ENCODE measurements around the gene HOXC10. TPM values are rescaled to one million over a fixed set of nuclear protein-coding genes. Genes with fewer than 3 reads are reported as not detected.

The HOXC10 gene
- total RNA-seq, 1 donor from 2014 or later: 1.8 TPM

DNA sequence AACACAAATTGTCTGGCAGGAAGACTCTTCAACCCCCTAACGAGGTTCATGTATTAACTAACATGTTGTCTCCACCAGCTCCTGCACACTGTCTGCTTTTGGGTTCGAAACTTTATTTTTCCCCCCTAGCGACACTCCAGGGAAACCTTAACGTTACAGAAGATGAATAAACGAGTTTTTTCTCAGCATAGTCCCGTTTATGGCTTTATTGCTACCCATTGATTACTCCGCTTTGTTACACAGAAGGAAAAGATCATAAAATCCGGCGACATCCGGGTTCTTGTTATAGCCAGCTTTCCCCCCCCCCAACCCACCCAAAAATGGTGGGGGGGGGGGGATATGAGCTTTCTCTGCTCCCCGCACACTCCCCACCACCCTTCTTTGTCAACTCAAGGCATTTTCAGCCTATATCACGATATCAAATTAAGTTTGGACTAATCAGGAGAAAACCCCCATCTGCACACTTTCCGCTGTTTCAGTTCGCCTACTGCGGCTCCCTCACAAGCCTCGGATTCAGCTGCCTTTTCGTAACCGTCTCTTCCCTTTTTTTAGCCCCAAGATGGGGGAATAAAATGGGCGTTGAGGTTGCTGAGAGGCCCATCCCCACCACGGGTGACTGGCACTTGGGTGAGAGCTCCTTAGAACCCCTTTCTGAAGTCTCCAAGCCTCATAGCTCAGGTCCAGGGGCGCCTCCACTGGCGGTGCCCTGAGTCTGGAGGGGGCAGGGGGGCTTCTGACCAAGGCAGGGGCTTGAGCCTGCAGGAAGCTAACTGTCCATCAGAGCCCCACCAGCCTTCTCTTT, 41.9 kb downstream of the HOXC10 start:
- H3K27me3 Mint-ChIP-seq (ENCODE audit: low read depth): peaks cover 100% of the 10 kb centered on the region
- DNase-seq (ENCODE audit: low read depth, low spot score): no peak
- peaks cover 8% of the 10 kb centered on the region for H3K4me1 Mint-ChIP-seq
- H3K4me3 Mint-ChIP-seq: peak overlapping the region; percentile 75
- no peak overlapping the region for H3K27ac Mint-ChIP-seq (ENCODE audit: unreplicated experiment)
- TF ChIP-seq, protein P1, sequence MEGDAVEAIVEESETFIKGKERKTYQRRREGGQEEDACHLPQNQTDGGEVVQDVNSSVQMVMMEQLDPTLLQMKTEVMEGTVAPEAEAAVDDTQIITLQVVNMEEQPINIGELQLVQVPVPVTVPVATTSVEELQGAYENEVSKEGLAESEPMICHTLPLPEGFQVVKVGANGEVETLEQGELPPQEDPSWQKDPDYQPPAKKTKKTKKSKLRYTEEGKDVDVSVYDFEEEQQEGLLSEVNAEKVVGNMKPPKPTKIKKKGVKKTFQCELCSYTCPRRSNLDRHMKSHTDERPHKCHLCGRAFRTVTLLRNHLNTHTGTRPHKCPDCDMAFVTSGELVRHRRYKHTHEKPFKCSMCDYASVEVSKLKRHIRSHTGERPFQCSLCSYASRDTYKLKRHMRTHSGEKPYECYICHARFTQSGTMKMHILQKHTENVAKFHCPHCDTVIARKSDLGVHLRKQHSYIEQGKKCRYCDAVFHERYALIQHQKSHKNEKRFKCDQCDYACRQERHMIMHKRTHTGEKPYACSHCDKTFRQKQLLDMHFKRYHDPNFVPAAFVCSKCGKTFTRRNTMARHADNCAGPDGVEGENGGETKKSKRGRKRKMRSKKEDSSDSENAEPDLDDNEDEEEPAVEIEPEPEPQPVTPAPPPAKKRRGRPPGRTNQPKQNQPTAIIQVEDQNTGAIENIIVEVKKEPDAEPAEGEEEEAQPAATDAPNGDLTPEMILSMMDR (conservative IDR thresholded peaks at IDR 0.05): no peak
- H3K36me3 Mint-ChIP-seq (ENCODE audit: low read depth): peaks cover 3% of the 10 kb centered on the region
- no peaks in the 10 kb centered on the region for H3K9me3 Mint-ChIP-seq

DNA sequence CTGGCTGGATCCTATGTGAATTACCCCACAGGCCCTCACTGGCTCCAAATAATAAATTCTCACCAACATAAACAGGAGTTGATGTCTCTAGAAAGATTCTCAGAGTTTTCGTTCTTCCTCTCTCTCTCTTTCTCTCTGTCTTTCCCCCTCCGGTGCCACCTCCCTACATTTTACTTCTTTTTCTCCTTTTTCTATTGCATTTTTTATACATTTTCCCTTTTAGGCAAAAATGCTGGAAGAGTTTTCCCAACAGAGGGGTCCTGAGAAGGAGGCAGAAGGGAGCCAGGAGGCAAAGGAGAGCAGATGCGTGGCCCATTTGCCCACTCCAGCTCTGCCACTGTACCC, 42.5 kb downstream of the HOXC10 start:
- H3K4me1 Mint-ChIP-seq: peaks cover 8% of the 10 kb centered on the region
- no peak for DNase-seq (ENCODE audit: low read depth, low spot score)
- no peaks in the 10 kb centered on the region for H3K9me3 Mint-ChIP-seq
- peaks cover 100% of the 10 kb centered on the region for H3K27me3 Mint-ChIP-seq (ENCODE audit: low read depth)
- H3K4me3 Mint-ChIP-seq: peak overlapping the region; percentile 75
- TF ChIP-seq, protein P1 (conservative IDR thresholded peaks at IDR 0.05): no peak
- H3K36me3 Mint-ChIP-seq (ENCODE audit: low read depth): peaks cover 3% of the 10 kb centered on the region
- H3K27ac Mint-ChIP-seq (ENCODE audit: unreplicated experiment): no peak overlapping the region

DNA sequence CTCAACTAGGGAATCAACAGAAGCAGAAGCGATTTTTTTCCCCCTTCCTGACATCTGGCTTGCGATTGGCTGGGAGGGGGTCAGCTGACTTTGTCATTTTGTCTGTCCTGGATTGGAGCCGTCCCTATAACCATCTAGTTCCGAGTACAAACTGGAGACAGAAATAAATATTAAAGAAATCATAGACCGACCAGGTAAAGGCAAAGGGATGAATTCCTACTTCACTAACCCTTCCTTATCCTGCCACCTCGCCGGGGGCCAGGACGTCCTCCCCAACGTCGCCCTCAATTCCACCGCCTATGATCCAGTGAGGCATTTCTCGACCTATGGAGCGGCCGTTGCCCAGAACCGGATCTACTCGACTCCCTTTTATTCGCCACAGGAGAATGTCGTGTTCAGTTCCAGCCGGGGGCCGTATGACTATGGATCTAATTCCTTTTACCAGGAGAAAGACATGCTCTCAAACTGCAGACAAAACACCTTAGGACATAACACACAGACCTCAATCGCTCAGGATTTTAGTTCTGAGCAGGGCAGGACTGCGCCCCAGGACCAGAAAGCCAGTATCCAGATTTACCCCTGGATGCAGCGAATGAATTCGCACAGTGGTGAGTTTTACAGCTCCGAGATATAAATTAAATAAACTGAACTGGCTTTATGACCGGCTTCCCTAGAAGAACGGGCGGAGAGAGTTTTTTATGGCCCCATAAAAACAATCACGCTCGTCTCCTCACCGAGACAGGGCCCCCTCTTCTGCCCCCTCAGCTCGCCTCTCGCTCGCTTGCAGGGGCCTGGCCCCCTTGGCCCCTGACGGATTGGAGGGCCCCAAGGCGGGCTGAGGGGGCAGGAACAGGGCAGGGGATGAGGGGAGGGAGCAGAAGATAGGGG, 43.6 kb downstream of the HOXC10 start, which contains the start of gene HOXC6:
Gene HOXC6 (plus strand): TSS at position 127 of the 888 bp plus-strand sequence. CDS start 82 bp downstream, at position 209.
- H3K27me3 Mint-ChIP-seq (ENCODE audit: low read depth): peaks cover 100% of the 10 kb centered on the region

DNA sequence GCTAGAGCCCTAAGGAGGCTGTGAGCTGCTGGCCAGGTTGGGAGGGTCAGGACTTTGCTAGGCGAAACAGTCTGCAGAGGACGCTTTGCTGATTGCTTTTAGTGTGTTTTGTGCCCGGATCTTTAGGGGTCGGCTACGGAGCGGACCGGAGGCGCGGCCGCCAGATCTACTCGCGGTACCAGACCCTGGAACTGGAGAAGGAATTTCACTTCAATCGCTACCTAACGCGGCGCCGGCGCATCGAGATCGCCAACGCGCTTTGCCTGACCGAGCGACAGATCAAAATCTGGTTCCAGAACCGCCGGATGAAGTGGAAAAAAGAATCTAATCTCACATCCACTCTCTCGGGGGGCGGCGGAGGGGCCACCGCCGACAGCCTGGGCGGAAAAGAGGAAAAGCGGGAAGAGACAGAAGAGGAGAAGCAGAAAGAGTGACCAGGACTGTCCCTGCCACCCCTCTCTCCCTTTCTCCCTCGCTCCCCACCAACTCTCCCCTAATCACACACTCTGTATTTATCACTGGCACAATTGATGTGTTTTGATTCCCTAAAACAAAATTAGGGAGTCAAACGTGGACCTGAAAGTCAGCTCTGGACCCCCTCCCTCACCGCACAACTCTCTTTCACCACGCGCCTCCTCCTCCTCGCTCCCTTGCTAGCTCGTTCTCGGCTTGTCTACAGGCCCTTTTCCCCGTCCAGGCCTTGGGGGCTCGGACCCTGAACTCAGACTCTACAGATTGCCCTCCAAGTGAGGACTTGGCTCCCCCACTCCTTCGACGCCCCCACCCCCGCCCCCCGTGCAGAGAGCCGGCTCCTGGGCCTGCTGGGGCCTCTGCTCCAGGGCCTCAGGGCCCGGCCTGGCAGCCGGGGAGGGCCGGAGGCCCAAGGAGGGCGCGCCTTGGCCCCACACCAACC, 44.8 kb downstream of the HOXC10 start:
- Mint-ChIP-seq H3K4me1 (peaks cover 4% of the 10 kb centered on the region), H3K27me3 (ENCODE audit: low read depth) (peaks cover 97% of the 10 kb centered on the region), H3K4me3 (peak overlapping the region; percentile 78), H3K27ac (ENCODE audit: unreplicated experiment) (peak overlapping the region; percentile 97), H3K36me3 (ENCODE audit: low read depth) (peaks cover 3% of the 10 kb centered on the region), H3K9me3 (no peaks in the 10 kb centered on the region)
- TF ChIP-seq, protein P1 (conservative IDR thresholded peaks at IDR 0.05): no peak
- no peak for DNase-seq (ENCODE audit: low read depth, low spot score)

More for the DNA sequence above, 43.6 kb downstream of the HOXC10 start, which contains the start of gene HOXC6:
- Mint-ChIP-seq H3K27ac (ENCODE audit: unreplicated experiment) (peak within 1 kb of the TSS; percentile 15), H3K4me3 (peak within 1 kb of the TSS; percentile 86), H3K36me3 (ENCODE audit: low read depth) (peaks cover 3% of the 10 kb centered on the region), H3K4me1 (peaks cover 4% of the 10 kb centered on the region), H3K9me3 (no peaks in the 10 kb centered on the region)
- TF ChIP-seq, protein P1 (conservative IDR thresholded peaks at IDR 0.05): no peak
- no peak for DNase-seq (ENCODE audit: low read depth, low spot score)

DNA sequence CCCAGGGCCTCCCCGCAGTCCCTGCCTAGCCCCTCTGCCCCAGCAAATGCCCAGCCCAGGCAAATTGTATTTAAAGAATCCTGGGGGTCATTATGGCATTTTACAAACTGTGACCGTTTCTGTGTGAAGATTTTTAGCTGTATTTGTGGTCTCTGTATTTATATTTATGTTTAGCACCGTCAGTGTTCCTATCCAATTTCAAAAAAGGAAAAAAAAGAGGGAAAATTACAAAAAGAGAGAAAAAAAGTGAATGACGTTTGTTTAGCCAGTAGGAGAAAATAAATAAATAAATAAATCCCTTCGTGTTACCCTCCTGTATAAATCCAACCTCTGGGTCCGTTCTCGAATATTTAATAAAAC, 45.5 kb downstream of the HOXC10 start:
- H3K9me3 Mint-ChIP-seq: no peaks in the 10 kb centered on the region
- TF ChIP-seq, protein P1 (conservative IDR thresholded peaks at IDR 0.05): no peak
- H3K27ac Mint-ChIP-seq (ENCODE audit: unreplicated experiment): no peak overlapping the region
- peaks cover 97% of the 10 kb centered on the region for H3K27me3 Mint-ChIP-seq (ENCODE audit: low read depth)
- H3K4me1 Mint-ChIP-seq: peaks cover 4% of the 10 kb centered on the region
- peak overlapping the region; percentile 66 for H3K4me3 Mint-ChIP-seq
- DNase-seq (ENCODE audit: low read depth, low spot score): no peak
- H3K36me3 Mint-ChIP-seq (ENCODE audit: low read depth): peaks cover 3% of the 10 kb centered on the region

Measured in neural crest cell (in vitro differentiated cells).